ENCODE data around the gene HEG1.

DNA sequence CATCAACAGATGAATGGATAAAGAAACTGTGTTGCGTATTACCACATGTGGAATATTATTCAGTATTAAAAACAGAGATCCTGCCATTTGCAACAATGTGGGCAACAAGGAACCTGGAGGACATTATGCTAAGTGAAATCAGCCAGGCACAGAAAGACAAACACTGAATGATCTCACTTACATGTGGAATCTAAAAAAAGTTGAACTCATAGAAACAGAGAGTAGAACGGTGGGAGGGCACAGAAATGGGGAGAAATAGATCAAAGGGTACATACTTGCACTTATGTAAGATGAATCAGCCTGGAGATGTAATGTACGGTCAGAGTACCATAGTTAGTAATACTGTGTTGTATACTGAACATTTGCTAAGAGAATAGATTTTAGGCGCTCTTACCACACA lies 91.4 kb downstream of the HEG1 start:
- TF ChIP-seq, protein P1, sequence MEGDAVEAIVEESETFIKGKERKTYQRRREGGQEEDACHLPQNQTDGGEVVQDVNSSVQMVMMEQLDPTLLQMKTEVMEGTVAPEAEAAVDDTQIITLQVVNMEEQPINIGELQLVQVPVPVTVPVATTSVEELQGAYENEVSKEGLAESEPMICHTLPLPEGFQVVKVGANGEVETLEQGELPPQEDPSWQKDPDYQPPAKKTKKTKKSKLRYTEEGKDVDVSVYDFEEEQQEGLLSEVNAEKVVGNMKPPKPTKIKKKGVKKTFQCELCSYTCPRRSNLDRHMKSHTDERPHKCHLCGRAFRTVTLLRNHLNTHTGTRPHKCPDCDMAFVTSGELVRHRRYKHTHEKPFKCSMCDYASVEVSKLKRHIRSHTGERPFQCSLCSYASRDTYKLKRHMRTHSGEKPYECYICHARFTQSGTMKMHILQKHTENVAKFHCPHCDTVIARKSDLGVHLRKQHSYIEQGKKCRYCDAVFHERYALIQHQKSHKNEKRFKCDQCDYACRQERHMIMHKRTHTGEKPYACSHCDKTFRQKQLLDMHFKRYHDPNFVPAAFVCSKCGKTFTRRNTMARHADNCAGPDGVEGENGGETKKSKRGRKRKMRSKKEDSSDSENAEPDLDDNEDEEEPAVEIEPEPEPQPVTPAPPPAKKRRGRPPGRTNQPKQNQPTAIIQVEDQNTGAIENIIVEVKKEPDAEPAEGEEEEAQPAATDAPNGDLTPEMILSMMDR (IDR thresholded peaks at IDR 0.05; ENCODE audit: low read length) = no peak
- TF ChIP-seq EZH2 (optimal IDR thresholded peaks at IDR 0.05; ENCODE audit: low read depth, low read length) (no peak), EZH2phosphoT487 (IDR thresholded peaks at IDR 0.05; ENCODE audit: low read length) (no peak)
